Esophagus muscularis mucosa (tissue), 4 donors: ENCODE measurements around the gene FRAS1.

Experiments
- EP300 ChIP-seq: sonication (generic); formaldehyde crosslinking; IDR thresholded peaks from one replicate; pipeline ENCODE4 v1.6.1; 2017; ENCODE audit warnings: antibody characterized with exemption
- POLR2A ChIP-seq: fragments of 450-650 bp; IDR thresholded peaks from one replicate; pipeline ENCODE4 v1.6.1; 2017; ENCODE audit warnings: antibody characterized with exemption, moderate library complexity, mild to moderate bottlenecking, low read depth
- TF ChIP-seq, protein P1 (sequence below), 3 experiments: fragments of 200-600 bp in 2 of 3; fragments of 450-650 bp in 1 of 3; sonication (generic) in 2 of 3; IDR thresholded peaks; one replicate each; pipeline ENCODE4 v1.5.1; 2017 to 2019; ENCODE audit warnings: antibody characterized with exemption in 3 of 3, mild to moderate bottlenecking in 2 of 3, moderate library complexity in 1 of 3

DNA sequence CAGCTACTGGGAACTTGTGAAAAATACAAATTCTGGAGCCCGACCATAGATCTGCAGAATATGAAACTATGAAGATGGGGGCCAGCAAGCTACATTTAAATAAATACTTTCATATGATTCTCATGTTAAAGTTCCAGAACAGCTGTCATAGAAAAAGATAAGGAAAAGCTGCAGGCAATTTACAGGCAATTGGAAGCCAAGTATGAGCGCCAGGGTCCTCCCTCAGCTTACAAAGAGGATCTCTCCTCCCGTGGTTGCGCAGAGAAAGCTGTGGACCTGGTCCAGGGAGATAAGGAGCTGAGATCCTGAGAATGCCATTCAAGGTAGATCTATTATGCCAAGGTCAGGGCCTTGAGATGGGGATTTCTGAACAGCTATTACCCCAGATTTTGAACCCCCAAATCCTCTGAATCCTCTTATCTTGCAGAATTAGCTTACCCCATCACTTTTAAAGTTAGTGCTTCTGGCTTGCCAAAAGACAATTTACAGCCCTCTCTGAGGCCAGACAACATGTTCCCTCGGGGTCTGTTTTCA is 25.6 kb upstream of the FRAS1 start:
- TF ChIP-seq EP300 (no peak), POLR2A (no peak)
- TF ChIP-seq, protein P1, sequence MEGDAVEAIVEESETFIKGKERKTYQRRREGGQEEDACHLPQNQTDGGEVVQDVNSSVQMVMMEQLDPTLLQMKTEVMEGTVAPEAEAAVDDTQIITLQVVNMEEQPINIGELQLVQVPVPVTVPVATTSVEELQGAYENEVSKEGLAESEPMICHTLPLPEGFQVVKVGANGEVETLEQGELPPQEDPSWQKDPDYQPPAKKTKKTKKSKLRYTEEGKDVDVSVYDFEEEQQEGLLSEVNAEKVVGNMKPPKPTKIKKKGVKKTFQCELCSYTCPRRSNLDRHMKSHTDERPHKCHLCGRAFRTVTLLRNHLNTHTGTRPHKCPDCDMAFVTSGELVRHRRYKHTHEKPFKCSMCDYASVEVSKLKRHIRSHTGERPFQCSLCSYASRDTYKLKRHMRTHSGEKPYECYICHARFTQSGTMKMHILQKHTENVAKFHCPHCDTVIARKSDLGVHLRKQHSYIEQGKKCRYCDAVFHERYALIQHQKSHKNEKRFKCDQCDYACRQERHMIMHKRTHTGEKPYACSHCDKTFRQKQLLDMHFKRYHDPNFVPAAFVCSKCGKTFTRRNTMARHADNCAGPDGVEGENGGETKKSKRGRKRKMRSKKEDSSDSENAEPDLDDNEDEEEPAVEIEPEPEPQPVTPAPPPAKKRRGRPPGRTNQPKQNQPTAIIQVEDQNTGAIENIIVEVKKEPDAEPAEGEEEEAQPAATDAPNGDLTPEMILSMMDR (IDR thresholded peaks at IDR 0.05) = no peak
